ENCODE results near the gene HECTD1.
"Not testable (repeated sequence)": the region's sequence is repeated elsewhere in the genome, so short reads cannot be mapped to it uniquely, and the experiment has no call there.

HECTD1 gene

DNA sequence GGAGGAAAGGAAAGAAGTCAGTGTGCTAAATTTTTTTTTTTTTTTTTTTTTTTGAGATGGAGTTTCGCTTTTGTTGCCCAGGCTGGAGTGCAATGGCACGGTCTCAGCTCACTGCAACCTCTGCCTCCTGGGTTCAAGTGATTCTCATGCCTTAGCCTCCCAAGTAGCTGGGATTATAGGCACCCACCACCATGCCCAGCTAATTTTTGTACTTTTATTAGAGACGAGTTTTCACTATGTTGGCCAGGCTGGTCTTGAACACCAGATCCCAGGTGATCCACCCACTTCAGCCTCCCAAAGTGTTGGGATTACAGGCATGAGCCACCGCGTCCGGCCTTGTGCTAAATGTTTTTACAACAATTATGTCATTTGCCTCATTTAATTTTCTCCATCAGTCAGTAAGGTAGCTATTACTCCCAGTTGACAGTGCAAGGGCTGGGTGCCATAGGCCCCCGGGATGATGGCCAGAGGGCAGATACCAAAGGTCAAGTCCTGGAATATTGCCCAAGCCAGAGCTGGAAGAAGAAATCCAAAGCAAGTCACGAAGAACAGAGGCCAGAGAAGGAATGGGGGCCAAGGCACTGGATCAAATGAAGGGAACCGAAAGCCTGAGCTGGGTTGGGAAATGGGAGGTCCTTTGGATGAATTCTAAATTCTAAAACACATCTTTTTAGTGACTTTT, 154.5 kb downstream of the HECTD1 start:
- DNase-seq (ENCODE audit: low read depth in 2 of 2), result not testable (repeated sequence)

DNA sequence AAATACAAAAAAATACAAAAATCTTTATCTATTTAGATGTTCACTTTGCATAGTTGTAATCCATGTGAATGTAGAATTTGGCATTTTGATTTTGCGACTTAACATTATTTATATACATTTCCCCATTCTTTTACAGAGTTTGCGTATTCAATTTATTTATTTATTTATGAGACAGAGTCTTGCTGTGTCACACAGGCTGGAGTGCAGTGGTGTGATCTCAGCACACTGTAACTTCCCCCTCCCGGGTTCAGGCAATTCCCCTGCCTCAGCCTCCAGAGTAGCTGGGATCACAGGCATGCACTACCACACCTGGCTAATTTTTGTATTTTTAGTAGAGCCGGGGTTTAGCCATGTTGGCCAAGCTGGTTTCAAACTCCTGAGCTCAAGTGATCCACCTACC, 156.1 kb downstream of the HECTD1 start:
- no peak for DNase-seq (ENCODE audit: low read depth in 2 of 2)

GRCh38 chr14:31051023-31051422, 156.6 kb downstream of the HECTD1 start:
- no peak for DNase-seq (ENCODE audit: low read depth in 2 of 2)
